ENCODE measurements around the gene MC3R. TPM values are rescaled to one million over a fixed set of nuclear protein-coding genes. Genes with fewer than 3 reads are reported as not detected.
A peak's percentile ranks its signal among the peaks of the same experiment; 100 is the strongest.

The MC3R gene
- total and polyA plus RNA-seq, 4 donors = not detected

GRCh38 chr20:56204206-56204605 is 44.3 kb upstream of the MC3R start:
- Histone ChIP-seq H3K36me3 (ENCODE audit: control insufficient read depth in 4 of 4, insufficient read depth in 4 of 4, low read length in 4 of 4) (no peaks in the 10 kb centered on the region), H3K9me3 (ENCODE audit: control insufficient read depth in 4 of 4, insufficient read depth in 3 of 4, low read length in 3 of 4) (peaks cover 0 to 10% (median 2%) of the 10 kb centered on the region in 4 donors), H3K9ac (ENCODE audit: insufficient read depth in 1 of 2, low read length in 2 of 2) (no peak overlapping the region), H3K4me1 (ENCODE audit: control insufficient read depth in 5 of 5, insufficient read depth in 5 of 5, low read length in 5 of 5) (no peaks in the 10 kb centered on the region), H3K4me3 (no peak overlapping the region), H3K27me3 (ENCODE audit: control insufficient read depth in 3 of 3, insufficient read depth in 3 of 3, low read length in 2 of 3) (peaks cover 0 to 3% (median 0%) of the 10 kb centered on the region in 3 donors), H3K27ac (ENCODE audit: low read depth in 1 of 2, low read length in 1 of 2) (no peak overlapping the region)
- 79 to 83% methylated on average over 3 of the region's 3 CpGs for WGBS, 2 donors
- TF ChIP-seq CTCF (IDR thresholded peaks at IDR 0.05; ENCODE audit: control extremely low read depth, extremely low read depth) = no peak
- no peak for ATAC-seq (ENCODE audit: insufficient read depth, low FRiP score)
- DNase-seq = no peak

- Histone ChIP-seq H3K27ac (ENCODE audit: low read depth in 1 of 2, low read length in 1 of 2) (no peak overlapping the region), H3K36me3 (ENCODE audit: control insufficient read depth in 4 of 4, insufficient read depth in 4 of 4, low read length in 4 of 4) (no peaks in the 10 kb centered on the region), H3K27me3 (ENCODE audit: control insufficient read depth in 3 of 3, insufficient read depth in 3 of 3, low read length in 2 of 3) (peaks cover 0 to 3% (median 0%) of the 10 kb centered on the region in 3 donors), H3K4me1 (ENCODE audit: control insufficient read depth in 5 of 5, insufficient read depth in 5 of 5, low read length in 5 of 5) (no peaks in the 10 kb centered on the region), H3K9ac (ENCODE audit: insufficient read depth in 1 of 2, low read length in 2 of 2) (no peak overlapping the region), H3K9me3 (ENCODE audit: control insufficient read depth in 4 of 4, insufficient read depth in 3 of 4, low read length in 3 of 4) (peaks cover 0 to 5% (median 2%) of the 10 kb centered on the region in 4 donors), H3K4me3 (no peak overlapping the region)
- peak in 2 of 3 donors; percentile 3 to 15 for DNase-seq
- ATAC-seq (ENCODE audit: insufficient read depth, low FRiP score) = no peak
- 81 to 88% methylated on average over 3 of the region's 3 CpGs for WGBS, 2 donors
- no peak for TF ChIP-seq CTCF (IDR thresholded peaks at IDR 0.05; ENCODE audit: control extremely low read depth, extremely low read depth)
These were observed 43.2 kb upstream of the MC3R start for GRCh38 chr20:56205346-56205745.

GRCh38 chr20:56207656-56208055 is 40.9 kb upstream of the MC3R start:
- Histone ChIP-seq H3K9me3 (ENCODE audit: control insufficient read depth in 4 of 4, insufficient read depth in 3 of 4, low read length in 3 of 4) (no peaks in the 10 kb centered on the region), H3K27ac (ENCODE audit: low read depth in 1 of 2, low read length in 1 of 2) (no peak overlapping the region), H3K9ac (ENCODE audit: insufficient read depth in 1 of 2, low read length in 2 of 2) (no peak overlapping the region), H3K4me3 (no peak overlapping the region), H3K36me3 (ENCODE audit: control insufficient read depth in 4 of 4, insufficient read depth in 4 of 4, low read length in 4 of 4) (no peaks in the 10 kb centered on the region), H3K27me3 (ENCODE audit: control insufficient read depth in 3 of 3, insufficient read depth in 3 of 3, low read length in 2 of 3) (no peaks in the 10 kb centered on the region), H3K4me1 (ENCODE audit: control insufficient read depth in 5 of 5, insufficient read depth in 5 of 5, low read length in 5 of 5) (no peaks in the 10 kb centered on the region)
- DNase-seq (no peak), ATAC-seq (ENCODE audit: insufficient read depth, low FRiP score) (no peak)
- TF ChIP-seq CTCF (IDR thresholded peaks at IDR 0.05; ENCODE audit: control extremely low read depth, extremely low read depth) = no peak
- 57 to 60% methylated on average over 4 of the region's 4 CpGs for WGBS, 2 donors

GRCh38 chr20:56208121-56208520 is 40.4 kb upstream of the MC3R start:
- Histone ChIP-seq H3K36me3 (ENCODE audit: control insufficient read depth in 4 of 4, insufficient read depth in 4 of 4, low read length in 4 of 4) (no peaks in the 10 kb centered on the region), H3K9ac (ENCODE audit: insufficient read depth in 1 of 2, low read length in 2 of 2) (no peak overlapping the region), H3K4me1 (ENCODE audit: control insufficient read depth in 5 of 5, insufficient read depth in 5 of 5, low read length in 5 of 5) (no peaks in the 10 kb centered on the region), H3K27me3 (ENCODE audit: control insufficient read depth in 3 of 3, insufficient read depth in 3 of 3, low read length in 2 of 3) (no peaks in the 10 kb centered on the region), H3K27ac (ENCODE audit: low read depth in 1 of 2, low read length in 1 of 2) (no peak overlapping the region), H3K9me3 (ENCODE audit: control insufficient read depth in 4 of 4, insufficient read depth in 3 of 4, low read length in 3 of 4) (no peaks in the 10 kb centered on the region), H3K4me3 (no peak overlapping the region)
- DNase-seq (peak in 1 of 3 donors; percentile 0), ATAC-seq (ENCODE audit: insufficient read depth, low FRiP score) (no peak)
- WGBS, 2 donors = 89 to 97% methylated on average over 1 of the region's 1 CpG
- no peak for TF ChIP-seq CTCF (IDR thresholded peaks at IDR 0.05; ENCODE audit: control extremely low read depth, extremely low read depth)

All from lung (tissue), 12 donors.